ENCODE measurements around the gene TFCP2L1. TPM values are rescaled to one million over a fixed set of nuclear protein-coding genes. Genes with fewer than 3 reads are reported as not detected.

TFCP2L1 gene
- total RNA-seq, 1 experiment from 2014 or later = 1.8 TPM

DNA sequence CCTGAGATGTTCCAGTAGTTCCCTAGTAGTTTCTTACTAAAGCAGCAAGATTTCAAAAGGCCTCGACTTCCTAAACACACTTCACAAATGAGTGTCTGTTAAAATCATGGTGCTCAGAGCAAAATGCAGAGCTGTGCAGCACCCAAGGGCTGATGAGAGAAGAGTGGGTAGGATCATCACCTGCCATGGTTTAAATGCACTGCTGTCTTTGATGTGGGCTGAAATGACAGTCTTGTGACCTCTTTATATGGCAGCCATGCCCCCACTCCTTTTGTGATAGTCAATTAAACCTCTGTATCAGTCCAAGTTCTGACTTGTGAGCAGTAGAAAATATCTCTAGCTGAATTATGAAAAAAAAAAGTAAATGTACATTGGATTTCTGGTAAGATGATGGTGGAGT lies 107.1 kb downstream of the TFCP2L1 start:
- H3K4me2 ChIP-seq (ENCODE audit: insufficient read depth, insufficient read length, low read length) = no peak overlapping the region
- no peak overlapping the region for H2BK120ac ChIP-seq (ENCODE audit: low read depth, low read length, poor library complexity, severe bottlenecking)
- DNase-seq = no peak
- WGBS (ENCODE audit: extremely low coverage, insufficient read length, low lambda C conversion rate) = no CpG with 5 or more reads among the region's 1 CpG
- no peaks in the 10 kb centered on the region for H3K9me3 Mint-ChIP-seq
- no peak overlapping the region for H4K8ac ChIP-seq (replicated peaks; ENCODE audit: insufficient read length, low read depth, low read length)
- no peak overlapping the region for H4K91ac ChIP-seq (ENCODE audit: insufficient read length, low read depth, low read length)
- H3K4me3 Mint-ChIP-seq = no peak overlapping the region
- H3K27ac ChIP-seq (ENCODE audit: insufficient read length, low read depth, low read length) = no peak overlapping the region
- no peaks in the 10 kb centered on the region for H3K4me1 ChIP-seq (ENCODE audit: insufficient read depth, low read length)
- no peak overlapping the region for H3K27ac Mint-ChIP-seq
- H2BK12ac ChIP-seq (ENCODE audit: insufficient read length, low read depth, low read length) = no peak overlapping the region
- H2BK20ac ChIP-seq (ENCODE audit: low read depth, low read length, poor library complexity, severe bottlenecking) = no peak overlapping the region
- no peak overlapping the region for H2BK5ac ChIP-seq (ENCODE audit: insufficient read length, low read length)
- no peak overlapping the region for H3K4ac ChIP-seq (ENCODE audit: low read depth, low read length)
- H3K4me1 Mint-ChIP-seq = no peaks in the 10 kb centered on the region
- no peaks in the 10 kb centered on the region for H3K23me2 ChIP-seq (ENCODE audit: insufficient read length, low read depth, low read length, poor library complexity, severe bottlenecking)
- no peak overlapping the region for H3T11ph ChIP-seq (ENCODE audit: low read length)
- H3K36me3 Mint-ChIP-seq (ENCODE audit: insufficient read depth in 1 of 3, low read depth in 3 of 3) = no peaks in the 10 kb centered on the region
- H3K27me3 ChIP-seq (ENCODE audit: insufficient read depth, low read length) = no peaks in the 10 kb centered on the region
- H3K18ac ChIP-seq (ENCODE audit: insufficient read length, low read depth, low read length) = no peak overlapping the region
- no peaks in the 10 kb centered on the region for H4K20me1 ChIP-seq (ENCODE audit: control insufficient read depth, insufficient read depth, insufficient read length)
- no peak overlapping the region for H3K14ac ChIP-seq (ENCODE audit: insufficient read depth, low read length)
- H3K27me3 Mint-ChIP-seq (ENCODE audit: low read depth) = peaks cover 11% of the 10 kb centered on the region
- no peak overlapping the region for H3K9ac ChIP-seq (ENCODE audit: extremely low read depth, insufficient read length, low read length)
- no peak overlapping the region for H4K5ac ChIP-seq (ENCODE audit: insufficient read length, low read depth, low read length)
- no peaks in the 10 kb centered on the region for H3K79me1 ChIP-seq (ENCODE audit: insufficient read depth, low read depth, low read length, poor library complexity, severe bottlenecking)
- no peak overlapping the region for H2BK15ac ChIP-seq (ENCODE audit: low read depth, low read length)
- TF ChIP-seq, protein P1, sequence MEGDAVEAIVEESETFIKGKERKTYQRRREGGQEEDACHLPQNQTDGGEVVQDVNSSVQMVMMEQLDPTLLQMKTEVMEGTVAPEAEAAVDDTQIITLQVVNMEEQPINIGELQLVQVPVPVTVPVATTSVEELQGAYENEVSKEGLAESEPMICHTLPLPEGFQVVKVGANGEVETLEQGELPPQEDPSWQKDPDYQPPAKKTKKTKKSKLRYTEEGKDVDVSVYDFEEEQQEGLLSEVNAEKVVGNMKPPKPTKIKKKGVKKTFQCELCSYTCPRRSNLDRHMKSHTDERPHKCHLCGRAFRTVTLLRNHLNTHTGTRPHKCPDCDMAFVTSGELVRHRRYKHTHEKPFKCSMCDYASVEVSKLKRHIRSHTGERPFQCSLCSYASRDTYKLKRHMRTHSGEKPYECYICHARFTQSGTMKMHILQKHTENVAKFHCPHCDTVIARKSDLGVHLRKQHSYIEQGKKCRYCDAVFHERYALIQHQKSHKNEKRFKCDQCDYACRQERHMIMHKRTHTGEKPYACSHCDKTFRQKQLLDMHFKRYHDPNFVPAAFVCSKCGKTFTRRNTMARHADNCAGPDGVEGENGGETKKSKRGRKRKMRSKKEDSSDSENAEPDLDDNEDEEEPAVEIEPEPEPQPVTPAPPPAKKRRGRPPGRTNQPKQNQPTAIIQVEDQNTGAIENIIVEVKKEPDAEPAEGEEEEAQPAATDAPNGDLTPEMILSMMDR (conservative IDR thresholded peaks at IDR 0.05) = no peak
- no peak overlapping the region for H3K23ac ChIP-seq (ENCODE audit: insufficient read length, low read depth, low read length)
- H2AK5ac ChIP-seq (ENCODE audit: insufficient read length, low read length) = no peak overlapping the region
- H3K56ac ChIP-seq (ENCODE audit: insufficient read length, low read depth, low read length) = no peak overlapping the region
- no peaks in the 10 kb centered on the region for H3K9me3 ChIP-seq (ENCODE audit: control insufficient read depth, low read depth, low read length)
- no peak overlapping the region for H2AFZ ChIP-seq (ENCODE audit: low read length)
- H3K79me2 ChIP-seq (ENCODE audit: insufficient read depth, low read length) = no peaks in the 10 kb centered on the region

Data from H9 (cell line).